GM19438 (cell line): Measurements from ENCODE around the gene SSBP2.
"Not testable (repeated sequence)": the region's sequence is repeated elsewhere in the genome, so short reads cannot be mapped to it uniquely, and the experiment has no call there.

Experiments used
- ATAC-seq: cut with Tn5 transposase; IDR thresholded peaks from one replicate; pipeline ENCODE4 v1.9.1; 2021; ENCODE audit warnings: low read depth; ENCODE audit not compliant: unreplicated experiment

The SSBP2 gene

DNA sequence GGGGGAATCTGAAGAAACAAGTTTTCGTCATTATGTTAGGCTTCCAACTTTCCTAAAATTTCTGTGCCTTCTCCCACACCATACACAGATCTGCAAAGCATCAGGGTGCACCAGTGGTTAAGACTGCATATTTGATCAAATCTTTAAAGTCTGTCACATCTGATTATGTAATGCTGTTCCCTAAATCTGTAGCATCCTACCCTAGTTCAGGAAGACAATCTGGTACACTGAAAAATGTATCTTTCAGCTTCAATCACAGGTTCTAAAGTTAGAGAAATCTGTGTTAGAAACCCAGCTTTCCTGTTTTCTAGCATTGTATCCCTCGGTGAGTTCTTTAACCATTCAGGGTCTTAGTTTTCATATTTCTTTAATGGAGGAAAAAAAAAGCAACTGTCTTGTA lies 3.9 kb downstream of the SSBP2 start:
- no peak for ATAC-seq

DNA sequence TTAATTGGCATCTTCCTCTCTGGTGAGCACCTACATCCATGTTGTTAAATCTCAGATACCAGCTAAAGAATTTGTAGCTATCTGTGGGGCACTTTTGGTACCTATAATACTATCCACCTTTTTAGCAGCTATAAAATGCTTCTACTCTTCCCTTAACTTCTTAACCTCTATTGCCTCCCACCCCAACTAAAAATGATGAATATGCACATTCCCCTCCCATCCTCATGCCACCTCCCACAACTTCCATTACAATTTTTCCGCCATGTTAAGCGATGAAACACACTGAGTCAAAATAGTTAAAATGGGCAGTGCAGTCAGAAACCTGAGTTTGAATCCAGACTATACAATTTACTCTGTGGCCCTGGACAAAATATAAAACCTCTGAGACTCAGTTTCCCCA lies 10.1 kb downstream of the SSBP2 start:
- ATAC-seq = no peak

DNA sequence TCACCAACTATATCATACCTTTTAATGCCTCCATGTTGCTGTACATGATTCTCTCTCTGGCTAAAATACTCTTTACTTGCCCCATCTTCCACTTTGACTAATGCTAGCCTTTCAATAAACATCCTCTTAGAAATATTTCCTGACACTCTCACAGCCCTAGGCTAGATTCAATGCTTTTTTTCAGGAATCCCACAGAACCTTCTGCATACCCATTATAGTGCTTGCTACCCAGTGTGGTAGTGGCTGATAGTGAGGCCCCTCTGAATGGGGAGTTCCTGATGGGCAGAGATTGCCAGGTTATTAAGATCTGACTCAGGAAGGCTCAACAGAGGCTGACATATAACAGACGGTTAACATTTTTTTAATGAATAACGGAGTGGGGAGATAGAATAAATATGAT lies 11.6 kb downstream of the SSBP2 start:
- no peak for ATAC-seq

DNA sequence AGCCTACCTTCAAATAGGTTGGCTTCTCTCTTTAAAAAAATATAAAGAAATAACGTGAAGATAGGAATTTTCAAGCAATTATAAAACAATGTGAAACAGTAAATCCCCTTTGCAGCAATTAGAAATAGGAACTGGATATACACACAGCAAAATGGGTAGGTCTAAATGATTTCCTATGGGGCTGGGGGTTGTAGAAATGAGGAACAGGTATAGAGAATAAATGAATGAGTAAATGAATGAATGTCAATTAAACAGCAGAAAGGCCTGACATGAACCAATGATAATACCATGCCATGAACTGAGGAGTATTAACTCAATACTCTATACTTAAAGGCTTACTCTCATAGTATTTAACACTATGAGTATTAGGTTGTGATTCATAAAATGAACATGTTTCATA lies 21.6 kb downstream of the SSBP2 start:
- no peak for ATAC-seq

DNA sequence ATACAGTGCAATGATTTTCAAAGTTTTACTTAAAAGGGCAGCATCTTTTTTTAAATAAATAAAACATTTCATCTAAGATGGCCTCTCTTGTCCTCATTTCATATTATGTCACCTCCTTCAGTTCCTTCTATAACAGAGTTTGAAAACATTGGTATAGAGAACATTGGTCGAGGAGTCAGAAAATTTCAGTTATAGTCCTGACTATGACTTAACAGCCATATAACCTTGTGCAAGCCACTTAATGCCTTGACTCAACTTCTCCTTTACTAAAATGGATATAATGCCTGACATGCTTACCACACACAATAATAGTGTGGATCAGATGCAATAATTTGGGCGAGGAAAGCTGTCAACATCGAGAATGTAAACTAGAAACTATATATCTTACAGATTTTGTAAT lies 22.6 kb downstream of the SSBP2 start:
- ATAC-seq = no peak

DNA sequence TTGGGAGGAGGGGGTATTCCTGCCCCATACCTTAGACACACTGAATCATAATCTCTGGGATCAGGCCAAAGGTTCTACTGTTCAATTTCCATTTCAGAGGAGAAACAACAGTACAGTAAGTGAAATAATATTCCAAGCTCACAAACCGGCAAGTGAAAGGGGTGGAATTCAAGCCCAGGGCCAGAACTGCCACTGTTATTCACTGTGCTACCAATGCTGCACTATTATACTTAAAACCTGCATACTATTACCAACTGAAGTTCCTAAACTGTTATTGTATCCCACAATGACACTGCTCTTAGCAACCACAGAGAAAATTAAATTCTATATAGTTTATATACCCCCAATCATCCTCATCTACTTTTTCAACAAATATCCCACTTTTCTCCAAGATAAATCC lies 24.6 kb downstream of the SSBP2 start:
- no peak for ATAC-seq

DNA sequence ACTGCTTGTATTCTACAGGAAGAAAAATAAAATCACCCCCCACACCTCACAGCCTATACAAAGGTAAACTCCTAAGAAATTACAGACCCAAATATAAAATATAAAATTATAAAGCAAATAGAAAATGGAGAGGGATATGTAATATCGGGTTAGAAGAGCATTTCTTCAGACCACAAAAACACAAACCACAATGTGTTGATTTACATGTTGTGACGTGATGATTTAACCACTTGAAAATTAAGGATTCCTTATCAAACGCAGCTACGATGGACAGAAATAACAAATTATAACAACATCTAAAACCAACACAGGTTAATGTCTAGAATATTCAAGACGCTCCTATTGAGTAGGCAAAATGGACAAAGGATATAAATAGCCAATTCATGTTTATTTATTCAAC lies 26.3 kb downstream of the SSBP2 start:
- no peak for ATAC-seq

DNA sequence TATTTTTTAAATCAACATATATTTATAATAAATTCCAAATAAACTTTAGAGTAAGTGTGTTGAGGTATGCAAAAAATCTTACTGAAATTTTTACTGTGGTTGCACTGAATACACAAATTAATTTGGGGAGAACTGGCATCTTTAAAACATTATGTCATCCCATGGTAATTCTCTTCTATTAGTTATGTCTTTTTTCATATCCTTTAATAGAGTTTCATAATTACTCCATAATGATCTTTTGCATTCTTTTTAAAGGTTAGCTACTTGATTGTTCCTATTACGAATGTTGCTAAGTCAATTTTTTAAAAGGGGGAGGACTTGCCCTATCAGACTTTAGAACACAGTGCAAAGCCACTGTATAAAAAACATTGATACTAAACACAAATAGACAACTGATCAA lies 26.8 kb downstream of the SSBP2 start:
- no peak for ATAC-seq

DNA sequence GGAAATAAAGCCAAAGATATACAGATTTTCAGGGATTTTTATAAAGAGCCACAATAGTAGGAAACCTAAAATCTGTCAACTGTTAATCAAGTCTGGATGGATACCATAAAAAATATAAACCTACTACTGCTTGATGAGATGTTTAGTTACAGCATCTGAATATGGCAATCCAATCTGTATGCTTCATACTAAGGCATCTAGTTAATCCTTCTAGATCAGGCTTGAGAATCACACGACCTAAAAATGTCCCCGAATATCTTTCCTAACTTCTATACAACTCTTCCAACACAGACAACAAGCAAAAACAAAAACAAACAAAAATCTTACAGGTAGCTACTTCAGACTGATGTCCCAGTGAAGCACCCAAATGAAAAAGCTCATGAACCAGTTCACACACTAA lies 29.8 kb downstream of the SSBP2 start:
- ATAC-seq = no peak

DNA sequence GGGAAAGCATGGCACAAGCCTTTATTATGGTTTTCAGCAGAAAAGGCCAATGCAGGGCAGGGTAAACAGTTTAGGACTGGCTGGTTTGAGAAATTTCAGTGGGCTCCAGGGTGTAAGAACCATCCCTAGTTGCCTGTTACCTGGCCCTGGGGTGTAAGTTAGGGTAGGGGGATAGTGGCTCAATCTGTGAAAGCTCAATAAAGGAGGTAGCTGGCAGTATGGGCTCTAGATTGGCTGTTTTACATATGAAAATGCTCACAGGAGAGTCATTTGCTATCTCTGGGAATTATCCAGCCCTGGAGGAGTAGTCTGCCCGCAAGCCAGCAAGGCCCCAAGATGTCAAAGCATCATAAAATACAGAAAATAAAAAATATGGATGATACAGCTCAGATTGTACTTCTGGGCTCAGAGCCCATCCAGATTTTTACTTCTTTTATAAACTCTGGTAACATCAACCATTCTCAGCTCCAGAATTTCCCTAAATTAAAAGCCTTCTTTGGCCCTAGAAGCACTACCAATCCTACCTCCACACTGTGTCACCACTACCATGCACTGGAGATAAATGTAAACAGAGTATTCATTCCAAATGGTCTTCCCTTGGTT lies 31.1 kb downstream of the SSBP2 start:
- ATAC-seq = no peak

DNA sequence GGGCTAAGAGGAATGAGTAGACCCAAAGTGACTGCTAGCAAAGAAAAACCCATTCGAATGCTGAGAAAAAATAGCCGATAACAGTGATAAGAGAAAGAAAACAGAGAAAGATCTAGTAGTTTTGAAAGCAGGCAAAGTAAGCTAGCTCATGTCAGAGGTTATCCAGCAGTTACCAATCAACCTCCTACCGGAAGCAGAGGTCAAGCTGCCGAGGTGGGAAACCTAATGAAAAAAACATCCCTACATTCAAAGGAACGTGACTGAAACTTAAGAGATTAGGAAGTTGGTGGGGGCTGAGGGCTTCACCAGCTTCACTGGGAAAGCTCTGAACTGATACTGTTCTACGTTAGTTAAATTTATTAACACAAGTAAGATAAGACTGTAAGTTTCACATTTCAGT lies 32.6 kb downstream of the SSBP2 start:
- no peak for ATAC-seq

DNA sequence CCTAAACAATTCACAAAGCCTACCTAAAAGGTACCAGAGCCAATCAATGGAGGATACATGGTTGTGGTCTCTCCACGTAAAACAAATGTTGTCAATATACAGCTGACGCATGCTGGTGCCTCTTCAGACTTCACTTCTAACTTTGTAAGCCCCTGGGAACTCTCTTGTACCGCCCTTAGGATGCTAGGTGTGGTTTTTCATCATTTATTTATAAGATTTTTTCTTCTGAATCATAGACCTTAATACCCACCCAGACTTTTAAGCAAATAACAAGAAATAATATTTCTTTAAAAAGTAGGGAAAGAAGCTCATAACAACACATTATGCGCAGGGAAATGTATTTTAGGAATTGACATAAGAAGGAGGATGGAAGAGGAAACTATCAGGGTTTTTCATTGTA lies 33.0 kb downstream of the SSBP2 start:
- ATAC-seq = no peak

DNA sequence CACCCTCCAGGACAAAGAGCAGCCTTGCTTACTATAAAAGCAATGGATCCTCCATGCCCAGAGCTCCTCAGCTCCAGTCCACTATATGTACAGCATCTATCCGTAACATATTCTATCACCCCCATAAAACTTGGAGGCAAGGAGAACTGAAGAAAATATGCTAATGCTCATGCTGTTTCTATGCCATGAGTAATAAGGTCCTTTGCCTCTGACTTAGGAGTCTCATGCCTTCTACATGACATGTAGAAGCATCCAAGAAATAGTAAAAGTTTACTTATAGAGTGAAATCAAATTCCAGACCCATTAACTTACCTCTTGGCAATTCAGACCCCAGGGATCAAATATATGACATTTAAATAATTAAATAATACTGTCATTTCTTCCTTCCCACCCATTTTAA lies 33.7 kb downstream of the SSBP2 start:
- no peak for ATAC-seq

DNA sequence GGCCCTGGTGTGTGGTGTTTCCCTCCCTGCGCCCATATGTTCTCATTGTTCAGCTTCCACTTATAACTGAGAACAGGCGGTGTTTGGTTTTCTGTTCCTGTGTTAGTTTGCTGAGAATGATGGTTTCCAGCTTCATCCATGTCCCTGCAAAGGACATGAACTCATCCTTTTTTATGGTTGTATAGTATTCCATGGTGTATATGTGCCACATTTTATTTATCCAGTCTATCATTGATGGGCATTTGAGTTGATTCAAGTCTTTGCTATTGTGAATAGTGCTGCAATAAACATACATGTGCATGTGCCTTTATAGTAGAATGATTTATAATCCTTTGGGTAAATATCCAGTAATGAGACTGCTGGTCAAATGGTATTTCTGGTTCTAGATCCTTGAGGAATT lies 36.8 kb downstream of the SSBP2 start:
- ATAC-seq = not testable (repeated sequence)

DNA sequence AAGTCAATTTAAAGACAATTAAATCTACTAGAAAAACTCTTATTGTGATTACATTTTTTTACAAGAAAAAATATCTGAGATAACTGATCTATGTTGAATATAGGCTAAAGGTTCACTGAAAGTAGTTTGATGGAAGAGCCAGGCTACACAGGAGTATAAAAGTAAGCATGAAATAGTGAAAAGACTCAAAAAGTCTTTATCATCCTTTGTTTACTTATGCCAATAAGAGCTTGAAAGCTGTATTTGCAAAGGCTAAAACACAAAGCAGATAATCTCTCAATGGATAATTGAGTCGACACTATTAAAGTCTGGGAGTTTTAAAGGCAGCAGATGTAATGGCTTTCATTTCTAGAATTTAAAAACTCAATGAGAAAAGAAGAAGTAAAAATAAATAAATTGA lies 42.0 kb downstream of the SSBP2 start:
- ATAC-seq = no peak

DNA sequence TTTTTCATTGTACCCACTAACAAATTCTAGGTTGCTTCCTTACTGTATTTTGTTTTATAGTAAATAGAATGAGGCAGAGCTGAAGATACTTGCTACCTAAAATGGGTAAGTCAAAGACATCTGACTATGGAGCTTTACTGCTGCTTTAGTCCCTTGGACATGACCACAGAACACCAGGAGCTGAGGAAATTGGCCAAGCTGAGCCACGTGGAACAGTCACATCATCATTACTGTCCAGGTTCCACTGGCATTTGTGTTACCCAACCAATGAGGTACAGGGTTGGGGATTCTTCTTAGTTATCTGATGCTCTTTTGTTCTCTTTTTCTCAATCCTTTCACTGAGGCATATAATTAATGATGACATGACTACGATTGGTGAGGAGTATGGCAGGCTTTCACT lies 47.1 kb downstream of the SSBP2 start:
- no peak for ATAC-seq

DNA sequence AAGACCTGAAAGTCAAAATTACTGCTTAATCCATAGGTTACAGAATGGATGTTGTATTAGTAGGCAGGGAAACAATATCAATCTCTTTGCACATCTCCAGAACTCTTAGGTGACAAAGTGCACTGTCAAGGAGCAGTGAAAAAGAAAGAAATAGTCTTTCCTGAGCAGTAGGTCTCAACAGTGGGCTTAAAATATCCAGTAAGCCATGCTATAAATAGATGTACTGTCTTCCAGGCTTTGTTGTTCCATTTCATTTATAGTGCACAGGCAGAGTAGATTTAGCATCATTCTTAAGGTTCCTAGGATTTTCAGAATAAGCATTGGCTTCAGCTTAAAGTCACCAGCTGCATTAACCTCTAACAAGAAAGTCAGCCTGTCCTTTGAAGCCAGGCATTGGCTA lies 50.7 kb downstream of the SSBP2 start:
- ATAC-seq = no peak

DNA sequence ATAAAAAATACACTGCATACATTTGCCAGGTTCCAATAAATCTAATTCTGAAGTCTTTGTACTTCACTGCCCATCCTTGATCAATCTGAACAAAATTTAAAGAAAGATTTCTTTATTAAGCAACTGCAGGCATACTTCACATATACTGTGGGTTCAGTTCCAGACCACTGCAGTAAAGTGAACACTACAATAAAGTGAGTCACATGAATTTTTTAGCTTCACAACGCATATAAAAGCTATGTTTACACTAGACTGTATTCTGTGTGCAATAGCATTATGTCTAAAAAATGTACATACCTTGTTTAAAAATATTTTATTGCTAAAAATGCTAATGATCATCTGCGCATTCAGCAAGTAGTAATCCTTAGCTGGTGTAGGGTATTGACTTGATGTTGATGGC lies 52.1 kb downstream of the SSBP2 start:
- no peak for ATAC-seq

DNA sequence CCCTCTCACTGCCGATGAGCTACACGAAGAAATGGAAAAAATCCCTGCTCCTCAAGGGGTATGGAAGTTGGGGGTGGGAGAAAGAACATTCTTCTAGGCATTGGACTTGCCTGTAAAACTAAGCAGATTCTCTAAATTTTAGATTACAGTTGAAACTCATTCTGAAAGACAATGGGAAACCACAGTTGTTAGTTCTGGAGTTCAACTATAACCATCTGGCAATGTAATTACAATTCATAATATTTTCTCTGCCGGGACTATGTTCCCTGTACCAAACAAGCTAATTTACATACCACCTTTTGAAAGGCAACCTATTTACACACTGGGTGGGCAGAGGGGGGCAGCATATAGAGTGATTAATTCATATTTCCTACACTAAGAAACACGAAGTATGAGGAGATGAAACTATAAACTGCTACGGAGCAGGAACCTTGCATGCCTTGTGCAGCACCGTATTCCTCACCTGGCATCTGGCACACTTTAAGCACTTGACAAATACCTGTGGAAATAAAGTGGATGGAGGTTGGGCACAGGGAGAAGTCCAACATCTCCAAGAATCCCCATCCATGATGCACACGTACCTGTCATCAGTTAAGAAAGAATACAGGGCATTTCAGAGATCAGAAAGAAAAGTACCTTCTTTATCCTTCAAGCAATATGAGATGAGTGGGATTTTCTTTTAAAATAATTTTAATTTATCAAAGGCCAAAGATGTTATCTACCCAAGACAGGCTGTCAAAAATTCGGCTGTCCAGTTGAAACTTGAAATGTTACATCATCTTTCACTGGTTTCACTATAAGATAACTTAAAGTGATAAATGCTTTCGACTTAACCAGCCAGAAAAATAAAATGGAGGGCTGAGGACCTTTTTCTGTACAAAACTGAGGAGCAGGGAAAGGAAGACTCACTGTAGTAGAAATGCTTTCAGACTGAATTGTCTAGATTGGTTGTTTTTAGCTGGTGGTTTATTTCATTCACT lies 54.2 kb downstream of the SSBP2 start:
- no peak for ATAC-seq

DNA sequence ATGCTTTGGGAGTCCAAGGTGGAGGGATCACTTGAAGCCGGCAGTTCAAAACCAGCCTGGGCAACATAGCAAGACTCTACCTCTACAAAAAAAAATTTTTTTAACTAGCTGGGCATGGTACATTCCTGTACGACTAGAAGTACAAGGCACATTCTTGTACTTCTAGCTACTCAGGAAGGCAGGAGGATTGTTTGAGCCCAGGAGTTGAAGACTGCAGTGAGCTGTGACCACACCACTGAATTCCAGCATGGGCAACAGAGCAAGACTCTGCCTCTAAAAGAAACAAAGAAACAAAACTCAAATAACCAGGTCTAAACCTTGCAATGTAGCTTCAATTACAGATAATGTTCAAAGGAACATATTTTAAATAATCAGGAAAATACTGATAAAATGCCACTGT lies 56.2 kb downstream of the SSBP2 start:
- no peak for ATAC-seq

DNA sequence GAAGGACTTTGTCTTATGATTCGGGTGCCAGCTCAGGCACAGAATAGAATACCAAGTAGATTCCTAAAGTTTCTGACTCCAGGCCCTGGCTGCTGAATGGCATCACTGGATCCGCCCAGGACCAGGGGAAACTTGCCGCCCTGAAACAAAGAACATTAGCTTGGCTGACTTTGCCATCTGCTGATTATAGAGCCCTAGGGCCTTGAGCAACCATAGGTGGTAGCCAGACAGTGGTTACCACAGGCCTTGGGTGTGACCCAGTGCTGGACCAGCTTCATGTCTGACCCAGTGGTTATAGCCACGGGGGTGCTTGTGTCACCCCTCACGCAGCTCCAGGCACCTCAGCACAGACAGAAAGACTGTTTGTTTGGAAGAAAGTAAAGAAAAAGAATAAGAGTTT lies 62.7 kb downstream of the SSBP2 start:
- no peak for ATAC-seq

DNA sequence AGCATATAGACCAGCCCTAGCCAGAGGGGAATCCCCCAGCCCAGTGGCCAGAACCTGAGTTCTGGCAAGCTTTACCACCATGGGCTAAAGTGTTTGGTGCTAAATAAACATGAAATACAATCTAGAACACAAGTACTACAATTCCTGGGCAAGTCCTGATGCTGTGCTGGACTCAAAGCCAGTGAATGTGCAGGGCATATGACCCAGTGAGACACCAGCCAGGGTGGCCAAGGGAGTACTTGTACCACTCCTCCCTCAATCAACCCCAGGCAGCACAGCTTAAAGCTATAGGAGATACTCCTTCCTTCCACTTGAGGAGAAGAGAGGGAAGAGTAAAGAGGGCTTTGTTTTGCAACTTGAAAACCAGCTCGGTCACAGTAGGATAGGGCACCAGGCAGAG lies 63.6 kb downstream of the SSBP2 start:
- no peak for ATAC-seq
